Heart right ventricle (tissue), 16 donors: Measurements from ENCODE around the gene NACC1. TPM values are rescaled to one million over a fixed set of nuclear protein-coding genes. Genes with fewer than 3 reads are reported as not detected.

Experiments
- ATAC-seq, 8 donors: fragments of 200-7000 bp; cut with Tn5 transposase; one replicate each; pipeline ENCODE4 v1.9.1; 2020; ENCODE audit warnings: mild to moderate bottlenecking in 8 of 8, moderate library complexity in 8 of 8, moderate number of reproducible peaks in 1 of 8
- DNase-seq, 2 donors: peaks; one replicate each; pipeline ENCODE4 v3.0.0-alpha.2; 2020
- H3K27ac ChIP-seq, 10 donors: fragments of 200-600 bp; sonication (generic) in 2 of 10; one replicate each; pipeline versions ENCODE4 v1.5.0 to v1.8.0; 2020 to 2022; ENCODE audit warnings: mild to moderate bottlenecking in 3 of 10
- H3K27me3 ChIP-seq, 7 donors: fragments of 200-600 bp; one replicate each; pipeline ENCODE4 v1.8.0; 2021 to 2022; ENCODE audit warnings: mild to moderate bottlenecking in 2 of 7
- H3K36me3 ChIP-seq, 9 donors: fragments of 200-600 bp; sonication (generic) in 1 of 9; one replicate each; pipeline versions ENCODE4 v1.5.0 to v1.8.0; 2020 to 2022; ENCODE audit warnings: mild to moderate bottlenecking in 2 of 9
- H3K4me1 ChIP-seq, 9 donors: fragments of 200-600 bp; sonication (generic) in 1 of 9; one replicate each; pipeline versions ENCODE4 v1.5.0 to v1.8.0; 2020 to 2022; ENCODE audit warnings: mild to moderate bottlenecking in 4 of 9
- H3K4me3 ChIP-seq, 10 donors: fragments of 200-600 bp; sonication (generic) in 2 of 10; one replicate each; pipeline versions ENCODE4 v1.5.0 to v1.8.0; 2020 to 2022; ENCODE audit warnings: mild to moderate bottlenecking in 7 of 10, moderate library complexity in 2 of 10
- H3K9me3 ChIP-seq, 11 donors: fragments of 200-600 bp in 10 of 11; sonication (generic) in 2 of 11; one replicate each; pipeline versions ENCODE4 v1.5.0 to v1.8.0; 2013 to 2022; ENCODE audit warnings: mild to moderate bottlenecking in 2 of 11, control low read depth in 1 of 11, moderate library complexity in 1 of 11
- CTCF ChIP-seq, 9 donors: fragments of 200-600 bp; sonication (generic) in 2 of 9; IDR thresholded peaks; one replicate each; pipeline versions ENCODE4 v1.5.0 to v1.8.0; 2021 to 2022; ENCODE audit warnings: antibody characterized with exemption in 9 of 9, mild to moderate bottlenecking in 5 of 9, moderate library complexity in 1 of 9
- WGBS, 2 donors: extraction: QIAGEN DNeasy Blood & Tissue Kit; methylation state at CpG; one replicate each; pipeline ENCODE4 v1.1.7; 2013; ENCODE audit warnings: inconsistent platforms in 1 of 2; 5-methylcytosine and 5-hydroxymethylcytosine counted together
- intact Hi-C, 10 donors: fragments of 100-400 bp; cut with DNase I; formaldehyde crosslinking; loops; one replicate each; pipeline versions ENCODE4 v1.11.1 to v1.14.2; 2022
- polyA plus RNA-seq, 2 donors: library from polyadenylated mRNA; stranded (reverse); fragments of 200-250 nt; gene quantifications; one replicate each; pipeline ENCODE4 v1.2.3, GENCODE V29; 2013
- total RNA-seq, 10 donors: library from RNA; stranded (reverse); fragmentation: NEBNext Ultra II Directional in 3 of 10; extraction: Animal tissue kit (Norgen Biotek cat#: 25700) in 3 of 10; gene quantifications; one replicate each; pipeline versions ENCODE4 v1.2.1 to v1.2.4, GENCODE V29; 2021 to 2023
- donor health status: Arrhythmogenic right ventricular cardiomyopathy.
- donor health status: ischemic (EF 13 %, LVEDD 7.1; RV severe dilation, severe dysfunction).
- donor health status: healthy with polysubstance abuse.
- donor health status: DM: no; HTN: yes; CAD: no.
- donor health status: DM: no; HTN: no; CAD: no.
- donor health status: ischemic (EF 25% LVEDD 6.9; RV normal size, moderate dysfunction).
- donor health status: ischemic (EF 25% LVEDD 5.7; RV mildly dilated, moderate dysfunction).
- donor health status: healthy.
- donor health status: DM: yes; HTN: yes; CAD: no.
- donor health status: Ischemic cardiomyopathy.
- donor health status: ischemic (EF 35%, LVEDD 5.7; RV mildly dilated, moderate dysfunction).
- donor health status: nonischemic (EF 11% LVEDD 7.7; RV severe dilation, severe dysfunction).
- donor health status: DM: yes; HTN: yes; CAD: no.
- donor health status: PGD.
- donor health status: ischemic (EF 29% LVEDD 5.4; RV normal size, mild dysfunction).
- donor health status: nonischemic (EF 23%, LVEDD 6.1; RV moderate dilation, normal function).

The NACC1 gene
- total and polyA plus RNA-seq, 12 donors, result 23.9 to 58.0 (median 33.0) TPM

- H3K9me3 ChIP-seq, result no peaks in the 10 kb centered on the region
- no peak for DNase-seq
- no peak for ATAC-seq
These were observed 14.6 kb downstream of the NACC1 start for GRCh38 chr19:13132471-13133180.

GRCh38 chr19:13133241-13133870 lies 15.3 kb downstream of the NACC1 start:
- ATAC-seq (no peak), DNase-seq (no peak)
- peak overlapping the region in 4 of 10 donors; percentile 13 to 71 (median 23) for H3K27ac ChIP-seq
- H3K4me1 ChIP-seq, result peaks cover 0 to 30% (median 23%) of the 10 kb centered on the region in 9 donors
- WGBS, 2 donors, result 62 to 74% methylated on average over 12 of the region's 12 CpGs
- no peaks in the 10 kb centered on the region for H3K9me3 ChIP-seq
- peaks cover 0 to 41% (median 8%) of the 10 kb centered on the region in 9 donors for H3K36me3 ChIP-seq
- TF ChIP-seq CTCF (IDR thresholded peaks at IDR 0.05), result no peak
- intact Hi-C loops, result no loop called here
- H3K4me3 ChIP-seq, result no peak overlapping the region
- no peaks in the 10 kb centered on the region for H3K27me3 ChIP-seq

More at GRCh38 chr19:13132471-13133180, 14.6 kb downstream of the NACC1 start:
- intact Hi-C loops, result no loop called here
- Histone ChIP-seq H3K27me3 (no peaks in the 10 kb centered on the region), H3K4me1 (peaks cover 0 to 34% (median 25%) of the 10 kb centered on the region in 9 donors), H3K4me3 (no peak overlapping the region), H3K27ac (peak overlapping the region in 3 of 10 donors; percentile 18 to 71 (median 28)), H3K36me3 (peaks cover 0 to 34% (median 8%) of the 10 kb centered on the region in 9 donors)
- TF ChIP-seq CTCF (IDR thresholded peaks at IDR 0.05), result no peak
- 86 to 87% methylated on average over 8 of the region's 8 CpGs for WGBS, 2 donors

GRCh38 chr19:13134626-13135025 lies 16.6 kb downstream of the NACC1 start:
- Histone ChIP-seq H3K9me3 (no peaks in the 10 kb centered on the region), H3K27ac (peak overlapping the region in 6 of 10 donors; percentile 13 to 59 (median 40)), H3K36me3 (peaks cover 0 to 50% (median 8%) of the 10 kb centered on the region in 9 donors), H3K27me3 (no peaks in the 10 kb centered on the region), H3K4me3 (no peak overlapping the region), H3K4me1 (peaks cover 0 to 27% (median 20%) of the 10 kb centered on the region in 9 donors)
- DNase-seq (no peak), ATAC-seq (peak in 6 of 8 donors; percentile 48 to 89 (median 76))
- no peak for TF ChIP-seq CTCF (IDR thresholded peaks at IDR 0.05)
- intact Hi-C loops, result no loop called here
- 74 to 79% methylated on average over 3 of the region's 3 CpGs for WGBS, 2 donors

- Histone ChIP-seq H3K4me3 (no peak overlapping the region), H3K27me3 (no peaks in the 10 kb centered on the region), H3K36me3 (peaks cover 0 to 52% (median 8%) of the 10 kb centered on the region in 9 donors), H3K27ac (peak overlapping the region in 6 of 10 donors; percentile 13 to 59 (median 40)), H3K9me3 (no peaks in the 10 kb centered on the region), H3K4me1 (peaks cover 0 to 27% (median 20%) of the 10 kb centered on the region in 9 donors)
- TF ChIP-seq CTCF (IDR thresholded peaks at IDR 0.05), result no peak
- peak in 2 of 8 donors; percentile 6 to 18 for ATAC-seq
- intact Hi-C loops, result no loop called here
- no peak for DNase-seq
- 95 to 96% methylated on average over 57 to 60 of the region's 60 CpGs for WGBS, 2 donors
These were observed 17.3 kb downstream of the NACC1 start for GRCh38 chr19:13135068-13136062.
